Activated T-cell treated with anti-CD3 and anti-CD28 coated beads, Interleukin-2, amount 50 U/mL, for 72 hours (primary cell): ENCODE measurements around the gene GRIN2A. TPM values are rescaled to one million over a fixed set of nuclear protein-coding genes. Genes with fewer than 3 reads are reported as not detected.

ENCODE experiments used
- ATAC-seq, 2 donors: fragments of 150-1000 bp; cut with Tn5 transposase; replicated peaks in 1 of 2; 2 replicates each; pipeline ENCODE4 v1.10.0; 2021; ENCODE audit warnings: moderate library complexity in 2 of 2, mild to moderate bottlenecking in 1 of 2
- DNase-seq, 2 donors: peaks; one replicate each; pipeline ENCODE4 v3.0.0; 2021 to 2022; ENCODE audit warnings: mixed read lengths in 1 of 2
- H3K27ac Mint-ChIP-seq: one replicate; pipeline ENCODE4 v1.8.0; 2022; ENCODE audit warnings: mild to moderate bottlenecking, moderate library complexity, mixed read lengths
- H3K27me3 Mint-ChIP-seq: one replicate; pipeline ENCODE4 v1.8.0; 2022; ENCODE audit warnings: low read depth, mixed read lengths
- H3K36me3 Mint-ChIP-seq, 2 donors: one replicate each; pipeline ENCODE4 v1.8.0; 2022; ENCODE audit warnings: mixed read lengths in 2 of 2, mild to moderate bottlenecking in 1 of 2; ENCODE audit not compliant: insufficient read depth in 2 of 2
- H3K4me1 Mint-ChIP-seq: one replicate; pipeline ENCODE4 v1.8.0; 2022; ENCODE audit warnings: low read depth, mixed read lengths
- H3K4me3 Mint-ChIP-seq, 2 donors: one replicate each; pipeline ENCODE4 v1.8.0; 2022; ENCODE audit warnings: mild to moderate bottlenecking in 2 of 2, mixed read lengths in 2 of 2, moderate library complexity in 2 of 2
- H3K9me3 Mint-ChIP-seq, 2 donors: one replicate each; pipeline ENCODE4 v1.8.0; 2022; ENCODE audit warnings: mixed read lengths in 2 of 2
- total RNA-seq, 2 donors: library from RNA; stranded (reverse); gene quantifications; one replicate each; pipeline ENCODE4 v1.2.3, GENCODE V29; 2022

GRIN2A gene
- total RNA-seq, 2 donors from 2014 or later, result not detected

- no peak for ATAC-seq
- Mint-ChIP-seq H3K9me3 (no peaks in the 10 kb centered on the region), H3K4me1 (no peaks in the 10 kb centered on the region), H3K27ac (no peak overlapping the region), H3K4me3 (no peak overlapping the region), H3K27me3 (no peaks in the 10 kb centered on the region), H3K36me3 (no peaks in the 10 kb centered on the region)
- DNase-seq, result no peak
Observed at GRCh38 chr16:10026593-10026992, 155.6 kb downstream of the GRIN2A start.

GRCh38 chr16:10022098-10022497 is 160.1 kb downstream of the GRIN2A start:
- H3K36me3 Mint-ChIP-seq, result no peaks in the 10 kb centered on the region
- H3K27me3 Mint-ChIP-seq, result no peaks in the 10 kb centered on the region
- H3K27ac Mint-ChIP-seq, result no peak overlapping the region
- no peak overlapping the region for H3K4me3 Mint-ChIP-seq
- DNase-seq (no peak), ATAC-seq (no peak)
- no peaks in the 10 kb centered on the region for H3K4me1 Mint-ChIP-seq
- no peaks in the 10 kb centered on the region for H3K9me3 Mint-ChIP-seq

- Mint-ChIP-seq H3K4me3 (no peak overlapping the region), H3K36me3 (no peaks in the 10 kb centered on the region), H3K9me3 (no peaks in the 10 kb centered on the region)
Observed at GRCh38 chr16:10020866-10021265, 161.4 kb downstream of the GRIN2A start.

GRCh38 chr16:10016752-10017151 is 165.5 kb downstream of the GRIN2A start:
- ATAC-seq, result no peak
- Mint-ChIP-seq H3K27me3 (peaks cover 13% of the 10 kb centered on the region), H3K36me3 (no peaks in the 10 kb centered on the region), H3K27ac (no peak overlapping the region), H3K4me1 (no peaks in the 10 kb centered on the region), H3K9me3 (no peaks in the 10 kb centered on the region), H3K4me3 (no peak overlapping the region)
- DNase-seq, result no peak

More at GRCh38 chr16:10020866-10021265, 161.4 kb downstream of the GRIN2A start:
- ATAC-seq (no peak), DNase-seq (no peak)
- H3K27me3 Mint-ChIP-seq, result no peaks in the 10 kb centered on the region
- H3K27ac Mint-ChIP-seq, result no peak overlapping the region
- no peaks in the 10 kb centered on the region for H3K4me1 Mint-ChIP-seq

- H3K9me3 Mint-ChIP-seq, result no peaks in the 10 kb centered on the region
- peaks cover 13% of the 10 kb centered on the region for H3K27me3 Mint-ChIP-seq
- DNase-seq (no peak), ATAC-seq (no peak)
- no peaks in the 10 kb centered on the region for H3K4me1 Mint-ChIP-seq
- no peaks in the 10 kb centered on the region for H3K36me3 Mint-ChIP-seq
- no peak overlapping the region for H3K27ac Mint-ChIP-seq
- no peak overlapping the region for H3K4me3 Mint-ChIP-seq
Observed at GRCh38 chr16:10015397-10015796, 166.8 kb downstream of the GRIN2A start.

GRCh38 chr16:10013774-10014173 is 168.5 kb downstream of the GRIN2A start:
- Mint-ChIP-seq H3K27ac (no peak overlapping the region), H3K9me3 (no peaks in the 10 kb centered on the region), H3K4me3 (no peak overlapping the region), H3K36me3 (no peaks in the 10 kb centered on the region), H3K27me3 (peaks cover 13% of the 10 kb centered on the region), H3K4me1 (no peaks in the 10 kb centered on the region)
- no peak for ATAC-seq
- no peak for DNase-seq

GRCh38 chr16:10013364-10013763 is 168.9 kb downstream of the GRIN2A start:
- no peaks in the 10 kb centered on the region for H3K4me1 Mint-ChIP-seq
- DNase-seq (no peak), ATAC-seq (no peak)
- no peak overlapping the region for H3K4me3 Mint-ChIP-seq
- H3K27me3 Mint-ChIP-seq, result peaks cover 13% of the 10 kb centered on the region
- H3K36me3 Mint-ChIP-seq, result no peaks in the 10 kb centered on the region
- no peaks in the 10 kb centered on the region for H3K9me3 Mint-ChIP-seq
- H3K27ac Mint-ChIP-seq, result no peak overlapping the region

- DNase-seq, result no peak
- no peaks in the 10 kb centered on the region for H3K4me1 Mint-ChIP-seq
- ATAC-seq, result no peak
- H3K36me3 Mint-ChIP-seq, result no peaks in the 10 kb centered on the region
- H3K27me3 Mint-ChIP-seq, result peaks cover 13% of the 10 kb centered on the region
- H3K9me3 Mint-ChIP-seq, result peaks cover 2 to 5% of the 10 kb centered on the region in 2 donors
- H3K4me3 Mint-ChIP-seq, result no peak overlapping the region
- H3K27ac Mint-ChIP-seq, result no peak overlapping the region
Observed at GRCh38 chr16:10009684-10010083, 172.5 kb downstream of the GRIN2A start.

- DNase-seq, result no peak
- Mint-ChIP-seq H3K4me1 (no peaks in the 10 kb centered on the region), H3K4me3 (no peak overlapping the region), H3K27me3 (no peaks in the 10 kb centered on the region), H3K27ac (no peak overlapping the region), H3K36me3 (no peaks in the 10 kb centered on the region), H3K9me3 (peaks cover 10 to 16% of the 10 kb centered on the region in 2 donors)
- ATAC-seq, result no peak
Observed at GRCh38 chr16:10003486-10003885, 178.7 kb downstream of the GRIN2A start.

GRCh38 chr16:10001258-10001775 is 180.9 kb downstream of the GRIN2A start:
- H3K4me1 Mint-ChIP-seq, result no peaks in the 10 kb centered on the region
- peaks cover 10 to 15% of the 10 kb centered on the region in 2 donors for H3K9me3 Mint-ChIP-seq
- no peaks in the 10 kb centered on the region for H3K27me3 Mint-ChIP-seq
- H3K36me3 Mint-ChIP-seq, result no peaks in the 10 kb centered on the region
- H3K4me3 Mint-ChIP-seq, result no peak overlapping the region
- DNase-seq (no peak), ATAC-seq (no peak)
- H3K27ac Mint-ChIP-seq, result no peak overlapping the region

GRCh38 chr16:9996221-9996620 is 186.0 kb downstream of the GRIN2A start:
- H3K27me3 Mint-ChIP-seq, result no peaks in the 10 kb centered on the region
- H3K27ac Mint-ChIP-seq, result no peak overlapping the region
- ATAC-seq, result no peak

GRCh38 chr16:9992441-9992840 is 189.8 kb downstream of the GRIN2A start:
- no peaks in the 10 kb centered on the region for H3K27me3 Mint-ChIP-seq
- no peaks in the 10 kb centered on the region for H3K36me3 Mint-ChIP-seq
- ATAC-seq (no peak), DNase-seq (no peak)
- no peaks in the 10 kb centered on the region for H3K4me1 Mint-ChIP-seq
- no peak overlapping the region for H3K4me3 Mint-ChIP-seq
- H3K9me3 Mint-ChIP-seq, result peaks cover 2 to 9% of the 10 kb centered on the region in 2 donors
- no peak overlapping the region for H3K27ac Mint-ChIP-seq

More at GRCh38 chr16:9996221-9996620, 186.0 kb downstream of the GRIN2A start:
- H3K36me3 Mint-ChIP-seq, result no peaks in the 10 kb centered on the region
- H3K4me1 Mint-ChIP-seq, result no peaks in the 10 kb centered on the region
- DNase-seq, result no peak
- H3K9me3 Mint-ChIP-seq, result peaks cover 4 to 6% of the 10 kb centered on the region in 2 donors
- H3K4me3 Mint-ChIP-seq, result no peak overlapping the region

GRCh38 chr16:9980981-9981380 is 201.2 kb downstream of the GRIN2A start:
- no peak overlapping the region for H3K27ac Mint-ChIP-seq
- no peaks in the 10 kb centered on the region for H3K27me3 Mint-ChIP-seq
- H3K36me3 Mint-ChIP-seq, result no peaks in the 10 kb centered on the region
- no peak for DNase-seq
- no peak for ATAC-seq
- peaks cover 4 to 8% of the 10 kb centered on the region in 2 donors for H3K9me3 Mint-ChIP-seq
- H3K4me3 Mint-ChIP-seq, result no peak overlapping the region
- no peaks in the 10 kb centered on the region for H3K4me1 Mint-ChIP-seq

- DNase-seq, result no peak
- Mint-ChIP-seq H3K27ac (no peak overlapping the region), H3K4me3 (no peak overlapping the region), H3K9me3 (peaks cover 0 to 2% of the 10 kb centered on the region in 2 donors), H3K4me1 (no peaks in the 10 kb centered on the region), H3K36me3 (no peaks in the 10 kb centered on the region), H3K27me3 (no peaks in the 10 kb centered on the region)
- ATAC-seq, result no peak
Observed at GRCh38 chr16:9978160-9978725, 204.0 kb downstream of the GRIN2A start.
